GM20431 (cell line): ENCODE data around the gene CNKSR3.

ENCODE experiments used
- in situ Hi-C: fragments of 300-500 bp; cut with MseI, MboI; formaldehyde crosslinking; loops from one replicate; pipeline ENCODE4 v1.15.0; 2020; ENCODE audit warnings: low sequenced_read_pairs; ENCODE audit not compliant: unreplicated experiment

Gene CNKSR3

GRCh38 chr6:154504865-154505449 lies 5.5 kb downstream of the CNKSR3 start:
- in situ Hi-C loops, result no loop called here

- in situ Hi-C loops, result no loop called here
Measured at GRCh38 chr6:154504102-154504501, 6.4 kb downstream of the CNKSR3 start.

GRCh38 chr6:154503658-154504057 lies 6.8 kb downstream of the CNKSR3 start:
- in situ Hi-C loops, result no loop called here

GRCh38 chr6:154502553-154502952 lies 7.9 kb downstream of the CNKSR3 start:
- in situ Hi-C loops, result no loop called here

- in situ Hi-C loops, result no loop called here
Measured at GRCh38 chr6:154501578-154501868, 9.0 kb downstream of the CNKSR3 start.

GRCh38 chr6:154500769-154501577 lies 9.5 kb downstream of the CNKSR3 start:
- in situ Hi-C loops, result no loop called here

GRCh38 chr6:154499855-154500589 lies 10.5 kb downstream of the CNKSR3 start:
- in situ Hi-C loops, result no loop called here

- in situ Hi-C loops, result no loop called here
Measured at GRCh38 chr6:154498340-154498934, 12.0 kb downstream of the CNKSR3 start.

- in situ Hi-C loops, result no loop called here
Measured at GRCh38 chr6:154496793-154497517, 13.5 kb downstream of the CNKSR3 start.

- in situ Hi-C loops, result no loop called here
Measured at GRCh38 chr6:154496186-154496585, 14.3 kb downstream of the CNKSR3 start.

GRCh38 chr6:154494592-154495311 lies 15.7 kb downstream of the CNKSR3 start:
- in situ Hi-C loops, result no loop called here

GRCh38 chr6:154491567-154492470 lies 18.7 kb downstream of the CNKSR3 start:
- in situ Hi-C loops, result no loop called here

- in situ Hi-C loops, result no loop called here
Measured at GRCh38 chr6:154489822-154490221, 20.7 kb downstream of the CNKSR3 start.

- in situ Hi-C loops, result no loop called here
Measured at GRCh38 chr6:154488802-154489437, 21.6 kb downstream of the CNKSR3 start.

GRCh38 chr6:154488248-154488593 lies 22.3 kb downstream of the CNKSR3 start:
- in situ Hi-C loops, result no loop called here

GRCh38 chr6:154487367-154488247 lies 22.9 kb downstream of the CNKSR3 start:
- in situ Hi-C loops, result no loop called here

- in situ Hi-C loops, result no loop called here
Measured at GRCh38 chr6:154485815-154486214, 24.7 kb downstream of the CNKSR3 start.
